Effector memory CD4-positive, alpha-beta T cell (primary cell): ENCODE data around the gene CIROP.

Experiments used
- DNase-seq, 3 donors: peaks; one replicate each; pipeline ENCODE4 v3.0.0-alpha.2; 2020
- H3K27ac ChIP-seq: 2 replicates; pipeline ENCODE4 v1.7.0; 2013; ENCODE audit warnings: mild to moderate bottlenecking, low read length, moderate library complexity; ENCODE audit not compliant: insufficient read depth, poor library complexity, severe bottlenecking
- H3K27me3 ChIP-seq: replicated peaks from 2 replicates; pipeline ENCODE4 v1.7.0; 2013; ENCODE audit warnings: mild to moderate bottlenecking, low read length; ENCODE audit not compliant: insufficient read depth, control insufficient read depth, poor library complexity, severe bottlenecking
- H3K36me3 ChIP-seq: 2 replicates; pipeline ENCODE4 v1.7.0; 2013; ENCODE audit warnings: mild to moderate bottlenecking, low read length, moderate library complexity; ENCODE audit not compliant: control insufficient read depth, insufficient read depth
- H3K4me1 ChIP-seq: 2 replicates; pipeline ENCODE4 v1.7.0; 2013; ENCODE audit warnings: low read length, mild to moderate bottlenecking; ENCODE audit not compliant: control insufficient read depth, insufficient read depth, poor library complexity, severe bottlenecking
- H3K4me3 ChIP-seq: 2 replicates; pipeline ENCODE4 v1.7.0; 2013; ENCODE audit warnings: low read length, low read depth, mild to moderate bottlenecking; ENCODE audit not compliant: insufficient read depth, poor library complexity, severe bottlenecking
- H3K9me3 ChIP-seq: 2 replicates; pipeline ENCODE4 v1.7.0; 2013; ENCODE audit warnings: mild to moderate bottlenecking, low read length, moderate library complexity; ENCODE audit not compliant: control insufficient read depth

The CIROP gene

DNA sequence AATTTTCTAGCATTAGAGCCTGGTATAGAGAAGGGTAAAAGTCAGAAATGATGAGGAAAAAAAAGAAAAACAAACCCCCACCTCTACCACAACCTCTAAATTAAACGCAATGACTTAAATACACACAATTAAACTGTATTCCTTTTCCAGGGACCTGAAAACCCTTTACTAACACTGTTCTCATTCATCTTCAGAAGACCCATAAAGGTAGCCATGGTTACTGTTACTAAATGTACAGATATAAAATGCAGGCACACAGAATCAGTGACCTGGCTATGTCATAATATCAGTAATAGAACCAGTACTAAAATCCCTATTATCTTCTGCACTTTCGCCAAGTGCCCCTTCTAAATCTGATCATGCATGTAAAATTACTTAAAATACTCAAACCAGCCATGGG lies 11.3 kb downstream of the CIROP start:
- DNase-seq, result no peak
- Histone ChIP-seq H3K27ac (no peak overlapping the region), H3K4me1 (peaks cover 18% of the 10 kb centered on the region), H3K9me3 (no peaks in the 10 kb centered on the region), H3K27me3 (no peaks in the 10 kb centered on the region), H3K36me3 (peaks cover 53% of the 10 kb centered on the region), H3K4me3 (peak overlapping the region; percentile 71)

DNA sequence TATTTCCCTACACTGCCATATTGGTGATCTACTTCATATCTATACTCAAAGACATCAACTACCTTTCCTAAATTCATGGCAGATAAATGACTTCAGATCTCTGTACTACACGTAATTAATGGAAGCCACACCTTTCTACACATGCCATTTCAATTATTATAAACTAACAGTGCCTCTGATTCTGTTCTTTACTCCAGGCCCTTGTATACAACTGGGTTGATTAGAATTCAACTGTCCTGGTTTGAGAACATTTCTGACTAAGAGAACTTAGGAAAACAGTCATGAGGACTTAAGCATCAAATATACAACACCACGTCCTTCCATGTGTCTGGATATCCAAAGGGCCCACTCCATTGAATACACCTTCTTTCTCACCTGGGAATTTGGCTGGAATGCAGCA lies 11.7 kb downstream of the CIROP start:
- Histone ChIP-seq H3K27ac (no peak overlapping the region), H3K4me1 (peaks cover 18% of the 10 kb centered on the region), H3K9me3 (no peaks in the 10 kb centered on the region), H3K4me3 (no peak overlapping the region), H3K27me3 (no peaks in the 10 kb centered on the region), H3K36me3 (peaks cover 53% of the 10 kb centered on the region)
- no peak for DNase-seq

DNA sequence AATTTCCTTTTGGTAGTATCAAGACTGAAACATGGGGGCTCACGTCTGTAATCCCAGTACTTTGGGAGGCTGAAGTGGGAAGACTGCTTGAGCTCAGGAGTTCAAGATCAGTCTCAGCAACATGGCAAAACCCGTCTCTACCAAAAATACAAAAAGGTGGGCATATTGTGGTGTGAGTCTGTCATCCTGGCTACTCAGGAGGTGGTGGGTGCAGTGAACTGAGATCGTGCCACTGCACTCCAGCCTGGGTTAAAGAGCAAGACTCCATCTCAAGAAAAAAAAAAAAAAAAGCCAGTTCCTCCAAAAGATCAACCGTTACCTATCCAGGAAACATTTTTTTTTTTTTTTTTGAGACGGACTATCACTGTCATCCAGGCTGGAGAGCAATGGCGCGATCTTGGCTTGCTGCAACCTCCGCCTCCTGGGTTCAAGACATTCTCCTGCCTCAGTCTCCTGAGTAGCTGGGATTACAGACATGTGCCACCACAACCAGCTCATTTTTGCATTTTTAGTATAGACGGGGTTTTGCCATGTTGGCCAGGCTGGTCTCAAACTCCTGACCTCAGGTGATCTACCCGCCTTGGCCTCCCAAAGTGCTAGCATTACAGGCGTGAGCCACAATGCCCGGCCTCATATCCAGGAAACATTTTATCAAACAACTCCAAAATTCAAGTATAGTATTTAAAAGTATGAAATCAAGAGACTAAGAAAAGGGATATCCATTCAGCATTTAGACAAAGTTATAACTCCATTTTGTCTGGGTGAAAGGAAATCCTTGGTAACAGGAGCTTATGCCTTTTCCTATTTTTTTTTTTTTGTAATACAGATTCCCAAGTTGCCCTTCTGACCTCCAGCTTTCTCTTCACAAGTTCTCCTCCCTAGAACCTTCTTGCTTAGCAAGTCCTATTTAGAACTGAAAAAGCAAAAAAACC lies 13.2 kb downstream of the CIROP start:
- H3K36me3 ChIP-seq, result peaks cover 59% of the 10 kb centered on the region
- no peak overlapping the region for H3K4me3 ChIP-seq
- peaks cover 18% of the 10 kb centered on the region for H3K4me1 ChIP-seq
- DNase-seq, result no peak
- H3K27ac ChIP-seq, result no peak overlapping the region
- H3K27me3 ChIP-seq, result no peaks in the 10 kb centered on the region
- no peaks in the 10 kb centered on the region for H3K9me3 ChIP-seq

DNA sequence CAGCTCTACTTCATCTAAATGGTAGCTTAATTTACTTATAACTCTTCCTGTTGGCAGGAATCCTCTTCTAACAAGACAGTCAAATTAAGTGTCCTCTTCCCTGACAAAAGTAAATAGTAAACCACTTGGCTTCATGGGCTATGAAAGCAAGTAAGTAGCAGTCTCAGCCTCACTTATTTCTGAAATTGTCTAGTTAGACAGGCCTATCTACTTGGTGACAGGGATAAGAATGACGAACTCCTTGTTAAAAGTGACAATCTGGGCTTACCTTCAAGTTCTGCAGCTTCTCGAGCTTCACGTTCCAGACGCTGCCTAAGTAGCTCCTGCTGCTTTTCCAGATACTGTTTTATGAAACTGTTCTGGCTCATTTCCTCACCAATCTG lies 14.5 kb downstream of the CIROP start:
- Histone ChIP-seq H3K27ac (no peak overlapping the region), H3K9me3 (no peaks in the 10 kb centered on the region), H3K4me1 (peaks cover 18% of the 10 kb centered on the region), H3K36me3 (peaks cover 70% of the 10 kb centered on the region), H3K4me3 (no peak overlapping the region), H3K27me3 (no peaks in the 10 kb centered on the region)
- no peak for DNase-seq

DNA sequence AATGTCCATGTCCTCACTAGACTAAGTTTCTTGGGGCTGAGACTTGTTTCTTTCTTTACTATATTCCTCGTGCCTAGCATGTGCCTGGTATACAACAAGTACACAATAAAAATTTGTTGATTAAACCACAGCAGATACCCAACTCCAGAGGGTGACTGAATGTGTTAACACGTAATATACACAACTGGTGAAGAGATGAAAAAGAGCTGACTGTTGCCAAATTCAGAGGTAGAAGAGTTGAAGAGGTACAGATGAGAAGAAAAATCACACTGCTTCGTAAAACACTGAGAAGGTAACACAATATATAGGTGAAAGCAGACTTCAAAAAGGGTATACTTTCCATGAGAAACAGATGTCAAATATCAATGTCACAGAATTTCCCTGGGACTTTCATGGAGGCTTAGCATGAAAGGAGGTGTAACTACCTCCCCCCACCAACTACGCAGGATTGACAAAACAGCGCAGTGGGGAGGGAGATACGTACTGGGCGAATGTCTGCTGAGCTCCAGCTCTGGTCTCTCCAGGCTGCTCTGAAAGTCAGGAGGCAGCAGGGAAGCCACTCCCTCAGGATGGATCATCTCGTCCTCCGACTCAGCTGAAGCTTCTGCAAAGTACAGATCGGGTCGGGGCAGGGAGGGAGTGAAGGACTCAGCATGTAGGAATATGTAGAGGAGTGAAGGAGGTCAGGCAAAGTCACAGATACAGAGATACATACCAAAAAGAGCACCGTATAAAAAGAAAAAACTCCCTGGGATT lies 15.1 kb downstream of the CIROP start:
- Histone ChIP-seq H3K9me3 (no peaks in the 10 kb centered on the region), H3K27ac (no peak overlapping the region), H3K4me3 (no peak overlapping the region), H3K36me3 (peaks cover 76% of the 10 kb centered on the region), H3K27me3 (no peaks in the 10 kb centered on the region), H3K4me1 (peaks cover 18% of the 10 kb centered on the region)
- no peak for DNase-seq

DNA sequence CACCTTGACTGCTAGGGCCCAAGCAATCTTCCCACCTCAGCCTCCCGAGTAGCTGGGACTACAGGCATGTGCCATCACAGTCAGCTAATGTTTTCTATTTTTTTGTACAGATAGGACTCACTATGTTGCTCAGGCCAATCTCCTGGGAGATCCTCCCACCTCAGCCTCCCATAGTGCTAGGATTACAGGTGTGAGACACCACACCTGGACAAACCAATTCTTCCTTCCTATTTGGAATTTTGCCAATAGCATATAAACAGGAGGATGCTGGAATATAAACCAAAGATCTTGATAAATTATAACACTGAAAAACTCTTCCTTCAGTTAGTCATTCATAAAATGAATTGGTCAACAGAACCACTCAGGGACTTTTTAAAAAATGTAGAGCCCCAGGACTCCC lies 18.2 kb downstream of the CIROP start:
- no peak for DNase-seq
- Histone ChIP-seq H3K27me3 (no peaks in the 10 kb centered on the region), H3K4me1 (no peaks in the 10 kb centered on the region), H3K27ac (no peak overlapping the region), H3K36me3 (peaks cover 81% of the 10 kb centered on the region), H3K9me3 (no peaks in the 10 kb centered on the region), H3K4me3 (no peak overlapping the region)

DNA sequence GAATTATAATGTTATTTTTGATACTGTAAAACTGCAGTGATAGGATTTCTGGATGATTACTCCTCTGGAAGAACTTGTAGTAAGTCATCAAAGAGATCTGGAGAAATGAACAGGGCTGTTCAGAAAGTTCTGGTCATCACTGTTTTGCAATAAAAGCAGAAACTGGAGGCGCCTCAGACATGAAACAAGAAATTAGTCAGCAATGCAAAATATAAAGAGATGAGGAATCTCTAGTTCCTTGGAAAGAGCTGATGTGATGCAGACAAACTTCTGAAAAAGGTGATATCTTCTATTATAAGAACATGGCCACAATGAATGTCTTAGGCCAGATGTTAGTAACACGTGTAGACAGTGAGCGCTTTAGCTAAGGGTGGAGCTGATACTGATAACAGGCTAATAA lies 19.3 kb downstream of the CIROP start:
- Histone ChIP-seq H3K4me1 (no peaks in the 10 kb centered on the region), H3K4me3 (no peak overlapping the region), H3K27me3 (no peaks in the 10 kb centered on the region), H3K36me3 (peaks cover 87% of the 10 kb centered on the region), H3K27ac (no peak overlapping the region), H3K9me3 (no peaks in the 10 kb centered on the region)
- no peak for DNase-seq

DNA sequence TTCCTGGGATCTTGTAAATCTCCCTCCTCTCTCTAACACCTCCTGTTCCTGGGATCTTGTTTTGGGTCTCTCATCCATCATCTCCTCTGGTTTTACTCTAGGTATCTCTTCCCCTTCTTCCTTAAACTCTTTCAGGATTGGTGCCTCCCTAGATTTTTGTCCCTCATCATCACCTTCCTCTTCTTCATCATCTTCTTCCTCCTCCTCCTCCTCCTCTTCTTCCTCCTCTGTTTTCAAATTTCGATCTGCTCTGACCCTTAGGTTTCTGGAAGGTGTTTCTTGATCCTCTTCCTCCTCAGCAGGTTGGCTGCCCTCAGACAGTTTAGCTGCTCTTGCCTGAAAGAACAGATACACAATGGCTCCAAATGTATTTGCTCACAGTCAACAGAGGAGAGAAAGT lies 24.3 kb downstream of the CIROP start:
- Histone ChIP-seq H3K27ac (no peak overlapping the region), H3K4me3 (no peak overlapping the region), H3K9me3 (no peaks in the 10 kb centered on the region), H3K36me3 (peaks cover 91% of the 10 kb centered on the region), H3K4me1 (no peaks in the 10 kb centered on the region), H3K27me3 (no peaks in the 10 kb centered on the region)
- no peak for DNase-seq

DNA sequence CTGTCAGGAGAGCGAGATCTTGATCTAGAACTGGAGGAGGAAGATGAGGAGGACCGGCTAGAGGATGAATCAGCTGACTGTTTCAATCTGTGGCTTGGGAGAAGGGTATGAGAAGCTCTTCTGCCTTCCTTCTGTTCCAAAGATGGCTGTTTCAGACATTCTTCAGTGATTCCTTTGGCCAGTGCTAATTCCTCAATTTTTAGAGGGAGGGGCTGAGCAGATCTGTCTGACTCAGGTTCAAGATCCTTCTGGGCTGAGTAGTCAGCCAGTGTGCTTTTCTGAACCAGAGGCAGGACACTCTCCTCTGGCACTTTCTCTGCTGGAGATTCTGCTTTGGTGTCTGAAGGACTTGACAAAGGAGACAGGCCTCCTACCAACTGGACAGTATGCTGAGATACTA lies 25.1 kb downstream of the CIROP start:
- no peak for DNase-seq
- H3K27ac ChIP-seq, result no peak overlapping the region

DNA sequence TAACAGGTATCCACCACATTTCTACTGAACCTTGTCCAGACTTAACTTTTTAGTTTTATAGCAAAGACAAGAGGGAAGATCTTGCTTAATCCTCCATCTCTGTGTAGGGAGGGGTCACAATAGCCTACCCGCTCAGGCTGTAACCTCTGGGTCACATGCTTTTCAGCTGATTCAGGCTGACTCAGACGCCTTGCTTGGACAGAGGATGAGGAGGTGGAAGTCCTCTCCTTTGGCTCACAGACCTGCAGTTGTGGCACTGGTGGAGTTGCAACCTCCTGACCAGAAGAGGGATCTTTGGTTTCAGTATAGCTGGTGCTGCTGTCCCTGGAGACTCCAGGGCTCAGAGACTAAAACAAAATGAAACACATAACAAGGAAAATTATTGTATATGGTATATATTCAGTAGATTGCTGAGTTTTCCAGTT lies 26.1 kb downstream of the CIROP start:
- peaks cover 87% of the 10 kb centered on the region for H3K36me3 ChIP-seq
- H3K27ac ChIP-seq, result no peak overlapping the region
- DNase-seq, result no peak
- no peaks in the 10 kb centered on the region for H3K27me3 ChIP-seq
- no peaks in the 10 kb centered on the region for H3K9me3 ChIP-seq
- no peak overlapping the region for H3K4me3 ChIP-seq
- H3K4me1 ChIP-seq, result no peaks in the 10 kb centered on the region

More for the DNA sequence above, 25.1 kb downstream of the CIROP start:
- H3K36me3 ChIP-seq, result peaks cover 91% of the 10 kb centered on the region
- H3K9me3 ChIP-seq, result no peaks in the 10 kb centered on the region
- H3K4me1 ChIP-seq, result no peaks in the 10 kb centered on the region
- H3K27me3 ChIP-seq, result no peaks in the 10 kb centered on the region
- H3K4me3 ChIP-seq, result no peak overlapping the region
